ENCODE results near the gene SLC25A24.
"Not testable (repeated sequence)": the region's sequence is repeated elsewhere in the genome, so short reads cannot be mapped to it uniquely, and the experiment has no call there.

The SLC25A24 gene

GRCh38 chr1:108140177-108140576, 60.0 kb downstream of the SLC25A24 start:
- DNase-seq (ENCODE audit: low read depth in 2 of 2), result no peak

GRCh38 chr1:108139555-108139954, 60.6 kb downstream of the SLC25A24 start:
- DNase-seq (ENCODE audit: low read depth in 2 of 2), result not testable (repeated sequence)

GRCh38 chr1:108133148-108133547, 67.0 kb downstream of the SLC25A24 start:
- not testable (repeated sequence) for DNase-seq (ENCODE audit: low read depth in 2 of 2)

GRCh38 chr1:108132367-108132766, 67.8 kb downstream of the SLC25A24 start:
- not testable (repeated sequence) for DNase-seq (ENCODE audit: low read depth in 2 of 2)

GRCh38 chr1:108131281-108131680, 68.9 kb downstream of the SLC25A24 start:
- not testable (repeated sequence) for DNase-seq (ENCODE audit: low read depth in 2 of 2)

GRCh38 chr1:108130794-108131193, 69.3 kb downstream of the SLC25A24 start:
- no peak for DNase-seq (ENCODE audit: low read depth in 2 of 2)

GRCh38 chr1:108129999-108130398, 70.1 kb downstream of the SLC25A24 start:
- no peak for DNase-seq (ENCODE audit: low read depth in 2 of 2)

- DNase-seq (ENCODE audit: low read depth in 2 of 2), result peak; percentile 12 to 41
Measured at GRCh38 chr1:108125312-108126138, 74.6 kb downstream of the SLC25A24 start.

- no peak for DNase-seq (ENCODE audit: low read depth in 2 of 2)
Measured at GRCh38 chr1:108124622-108125311, 75.4 kb downstream of the SLC25A24 start.

GRCh38 chr1:108124023-108124422, 76.1 kb downstream of the SLC25A24 start:
- no peak for DNase-seq (ENCODE audit: low read depth in 2 of 2)

GRCh38 chr1:108121358-108122143, 78.6 kb downstream of the SLC25A24 start:
- DNase-seq (ENCODE audit: low read depth in 2 of 2), result no peak

- no peak for DNase-seq (ENCODE audit: low read depth in 2 of 2)
Measured at GRCh38 chr1:108120163-108120562, 80.0 kb downstream of the SLC25A24 start.

GRCh38 chr1:108119500-108119899, 80.6 kb downstream of the SLC25A24 start:
- DNase-seq (ENCODE audit: low read depth in 2 of 2), result no peak

GRCh38 chr1:108117945-108118902, 81.9 kb downstream of the SLC25A24 start:
- DNase-seq (ENCODE audit: low read depth in 2 of 2), result no peak

- no peak for DNase-seq (ENCODE audit: low read depth in 2 of 2)
Measured at GRCh38 chr1:108117237-108117636, 82.9 kb downstream of the SLC25A24 start.

- DNase-seq (ENCODE audit: low read depth in 2 of 2), result no peak
Measured at GRCh38 chr1:108114033-108114599, 86.0 kb downstream of the SLC25A24 start.

- DNase-seq (ENCODE audit: low read depth in 2 of 2), result no peak
Measured at GRCh38 chr1:108113496-108113895, 86.6 kb downstream of the SLC25A24 start.

GRCh38 chr1:108109295-108109973, 90.7 kb downstream of the SLC25A24 start:
- no peak for DNase-seq (ENCODE audit: low read depth in 2 of 2)

GRCh38 chr1:108108119-108108518, 92.0 kb downstream of the SLC25A24 start:
- DNase-seq (ENCODE audit: low read depth in 2 of 2), result no peak

GRCh38 chr1:108107658-108108057, 92.5 kb downstream of the SLC25A24 start:
- DNase-seq (ENCODE audit: low read depth in 2 of 2), result peak; percentile 16 to 34

Measured in stimulated activated CD4-positive, alpha-beta T cell treated with anti-CD3 and anti-CD28 coated beads, Interleukin-15, amount 100 ng/mL, for 48 hours (primary cell).